Heart right ventricle (tissue), 16 donors: ENCODE measurements around the gene WIPF1. TPM values are rescaled to one million over a fixed set of nuclear protein-coding genes. Genes with fewer than 3 reads are reported as not detected.

Experiments used
- ATAC-seq, 8 donors: fragments of 200-7000 bp; cut with Tn5 transposase; one replicate each; pipeline ENCODE4 v1.9.1; 2020; ENCODE audit warnings: mild to moderate bottlenecking in 8 of 8, moderate library complexity in 8 of 8, moderate number of reproducible peaks in 1 of 8
- DNase-seq, 2 donors: peaks; one replicate each; pipeline ENCODE4 v3.0.0-alpha.2; 2020
- H3K27ac ChIP-seq, 10 donors: fragments of 200-600 bp; sonication (generic) in 2 of 10; one replicate each; pipeline versions ENCODE4 v1.5.0 to v1.8.0; 2020 to 2022; ENCODE audit warnings: mild to moderate bottlenecking in 3 of 10
- H3K27me3 ChIP-seq, 7 donors: fragments of 200-600 bp; one replicate each; pipeline ENCODE4 v1.8.0; 2021 to 2022; ENCODE audit warnings: mild to moderate bottlenecking in 2 of 7
- H3K36me3 ChIP-seq, 9 donors: fragments of 200-600 bp; sonication (generic) in 1 of 9; one replicate each; pipeline versions ENCODE4 v1.5.0 to v1.8.0; 2020 to 2022; ENCODE audit warnings: mild to moderate bottlenecking in 2 of 9
- H3K4me1 ChIP-seq, 9 donors: fragments of 200-600 bp; sonication (generic) in 1 of 9; one replicate each; pipeline versions ENCODE4 v1.5.0 to v1.8.0; 2020 to 2022; ENCODE audit warnings: mild to moderate bottlenecking in 4 of 9
- H3K4me3 ChIP-seq, 10 donors: fragments of 200-600 bp; sonication (generic) in 2 of 10; one replicate each; pipeline versions ENCODE4 v1.5.0 to v1.8.0; 2020 to 2022; ENCODE audit warnings: mild to moderate bottlenecking in 7 of 10, moderate library complexity in 2 of 10
- H3K9me3 ChIP-seq, 11 donors: fragments of 200-600 bp in 10 of 11; sonication (generic) in 2 of 11; one replicate each; pipeline versions ENCODE4 v1.5.0 to v1.8.0; 2013 to 2022; ENCODE audit warnings: mild to moderate bottlenecking in 2 of 11, control low read depth in 1 of 11, moderate library complexity in 1 of 11
- CTCF ChIP-seq, 9 donors: fragments of 200-600 bp; sonication (generic) in 2 of 9; IDR thresholded peaks; one replicate each; pipeline versions ENCODE4 v1.5.0 to v1.8.0; 2021 to 2022; ENCODE audit warnings: antibody characterized with exemption in 9 of 9, mild to moderate bottlenecking in 5 of 9, moderate library complexity in 1 of 9
- WGBS, 2 donors: extraction: QIAGEN DNeasy Blood & Tissue Kit; methylation state at CpG; one replicate each; pipeline ENCODE4 v1.1.7; 2013; ENCODE audit warnings: inconsistent platforms in 1 of 2; 5-methylcytosine and 5-hydroxymethylcytosine counted together
- intact Hi-C, 10 donors: fragments of 100-400 bp; cut with DNase I; formaldehyde crosslinking; loops; one replicate each; pipeline versions ENCODE4 v1.11.1 to v1.14.2; 2022
- polyA plus RNA-seq, 2 donors: library from polyadenylated mRNA; stranded (reverse); fragments of 200-250 nt; gene quantifications; one replicate each; pipeline ENCODE4 v1.2.3, GENCODE V29; 2013
- total RNA-seq, 10 donors: library from RNA; stranded (reverse); fragmentation: NEBNext Ultra II Directional in 3 of 10; extraction: Animal tissue kit (Norgen Biotek cat#: 25700) in 3 of 10; gene quantifications; one replicate each; pipeline versions ENCODE4 v1.2.1 to v1.2.4, GENCODE V29; 2021 to 2023
- donor health status: Arrhythmogenic right ventricular cardiomyopathy.
- donor health status: ischemic (EF 13 %, LVEDD 7.1; RV severe dilation, severe dysfunction).
- donor health status: healthy with polysubstance abuse.
- donor health status: DM: no; HTN: yes; CAD: no.
- donor health status: DM: no; HTN: no; CAD: no.
- donor health status: ischemic (EF 25% LVEDD 6.9; RV normal size, moderate dysfunction).
- donor health status: ischemic (EF 25% LVEDD 5.7; RV mildly dilated, moderate dysfunction).
- donor health status: healthy.
- donor health status: DM: yes; HTN: yes; CAD: no.
- donor health status: Ischemic cardiomyopathy.
- donor health status: ischemic (EF 35%, LVEDD 5.7; RV mildly dilated, moderate dysfunction).
- donor health status: nonischemic (EF 11% LVEDD 7.7; RV severe dilation, severe dysfunction).
- donor health status: DM: yes; HTN: yes; CAD: no.
- donor health status: PGD.
- donor health status: ischemic (EF 29% LVEDD 5.4; RV normal size, mild dysfunction).
- donor health status: nonischemic (EF 23%, LVEDD 6.1; RV moderate dilation, normal function).

Gene WIPF1
- total and polyA plus RNA-seq, 12 donors, result 9.1 to 48.1 (median 15.6) TPM

GRCh38 chr2:174535083-174535482 is 62.5 kb downstream of the WIPF1 start:
- intact Hi-C loops, result no loop called here
- no peak for TF ChIP-seq CTCF (IDR thresholded peaks at IDR 0.05)
- H3K4me3 ChIP-seq, result no peak overlapping the region
- peaks cover 0 to 5% (median 0%) of the 10 kb centered on the region in 9 donors for H3K4me1 ChIP-seq
- ATAC-seq, result no peak
- DNase-seq, result no peak
- H3K27me3 ChIP-seq, result peaks cover 0 to 18% (median 0%) of the 10 kb centered on the region in 7 donors
- no peaks in the 10 kb centered on the region for H3K9me3 ChIP-seq
- H3K36me3 ChIP-seq, result no peaks in the 10 kb centered on the region
- no peak overlapping the region for H3K27ac ChIP-seq
- 61 to 62% methylated on average over 3 of the region's 3 CpGs for WGBS, 2 donors

- no peak for TF ChIP-seq CTCF (IDR thresholded peaks at IDR 0.05)
- DNase-seq (no peak), ATAC-seq (no peak)
- Histone ChIP-seq H3K27me3 (no peaks in the 10 kb centered on the region), H3K4me3 (no peak overlapping the region), H3K36me3 (no peaks in the 10 kb centered on the region), H3K9me3 (peaks cover 0 to 13% (median 0%) of the 10 kb centered on the region in 11 donors), H3K27ac (no peak overlapping the region), H3K4me1 (peaks cover 0 to 10% (median 0%) of the 10 kb centered on the region in 9 donors)
- intact Hi-C loops, result loop anchor here in 3 of 10 donors (10.0 kb wide), 1 partner anchor 65 kb away; no protein-coding TSS in a partner anchor
- WGBS, 2 donors, result 84 to 87% methylated on average over 4 of the region's 4 CpGs
Measured at GRCh38 chr2:174529916-174530315, 67.7 kb downstream of the WIPF1 start.

- TF ChIP-seq CTCF (IDR thresholded peaks at IDR 0.05), result no peak
- intact Hi-C loops, result loop anchor here in 3 of 10 donors (10.0 kb wide), 1 partner anchor 63 kb away; no protein-coding TSS in a partner anchor
- ATAC-seq (no peak), DNase-seq (no peak)
- no peaks in the 10 kb centered on the region for H3K36me3 ChIP-seq
- peaks cover 0 to 13% (median 0%) of the 10 kb centered on the region in 11 donors for H3K9me3 ChIP-seq
- peaks cover 0 to 5% (median 0%) of the 10 kb centered on the region in 7 donors for H3K27me3 ChIP-seq
- no peak overlapping the region for H3K27ac ChIP-seq
- 94 to 96% methylated on average over 3 of the region's 3 CpGs for WGBS, 2 donors
- no peak overlapping the region for H3K4me3 ChIP-seq
- peaks cover 0 to 26% (median 0%) of the 10 kb centered on the region in 9 donors for H3K4me1 ChIP-seq
Measured at GRCh38 chr2:174527959-174528358, 69.6 kb downstream of the WIPF1 start.

GRCh38 chr2:174527101-174527721 is 70.4 kb downstream of the WIPF1 start:
- DNase-seq (no peak), ATAC-seq (no peak)
- Histone ChIP-seq H3K27me3 (peaks cover 0 to 6% (median 0%) of the 10 kb centered on the region in 7 donors), H3K4me1 (peaks cover 0 to 31% (median 0%) of the 10 kb centered on the region in 9 donors), H3K9me3 (peaks cover 0 to 13% (median 0%) of the 10 kb centered on the region in 11 donors), H3K27ac (no peak overlapping the region), H3K4me3 (no peak overlapping the region), H3K36me3 (no peaks in the 10 kb centered on the region)
- no peak for TF ChIP-seq CTCF (IDR thresholded peaks at IDR 0.05)
- WGBS, 2 donors, result 88 to 90% methylated on average over 3 of the region's 3 CpGs
- intact Hi-C loops, result loop anchor here in 3 of 10 donors (10.0 kb wide), 1 partner anchor 62 kb away; no protein-coding TSS in a partner anchor
